BE2C (cell line): ENCODE data around the gene GJA9.
A peak's percentile ranks its signal among the peaks of the same experiment; 100 is the strongest.
"Not testable (repeated sequence)": the region's sequence is repeated elsewhere in the genome, so short reads cannot be mapped to it uniquely, and the experiment has no call there.

Experiments
- DNase-seq: peaks from one replicate; pipeline ENCODE4 v3.0.0-alpha.2; 2020
- H3K27me3 ChIP-seq: fragments of 250-450 bp; sonication (Bioruptor Pico); 2 replicates; pipeline ENCODE4 v1.5.1; 2020; ENCODE audit warnings: mild to moderate bottlenecking
- H3K36me3 ChIP-seq: fragments of 250-450 bp; sonication (Bioruptor Pico); 2 replicates; pipeline ENCODE4 v1.5.1; 2020; ENCODE audit warnings: mild to moderate bottlenecking
- H3K4me1 ChIP-seq: fragments of 250-450 bp; sonication (Bioruptor Pico); 2 replicates; pipeline ENCODE4 v1.5.1; 2020
- H3K4me3 ChIP-seq: 2 replicates; pipeline ENCODE4 v1.5.1; 2011; ENCODE audit warnings: low read depth, low read length
- H3K9me3 ChIP-seq: fragments of 250-450 bp; sonication (Bioruptor Pico); 2 replicates; pipeline ENCODE4 v1.5.1; 2020
- CTCF ChIP-seq: IDR thresholded peaks from 2 replicates; pipeline ENCODE4 v1.5.1; 2012; ENCODE audit warnings: mild to moderate bottlenecking, low read depth, low read length

GJA9 gene

GRCh38 chr1:38858833-38859560, 22.4 kb downstream of the GJA9 start:
- Histone ChIP-seq H3K4me1 (no peaks in the 10 kb centered on the region), H3K36me3 (no peaks in the 10 kb centered on the region)
- peak; percentile 12 for DNase-seq

GRCh38 chr1:38852780-38853179, 28.6 kb downstream of the GJA9 start:
- H3K36me3 ChIP-seq, result no peaks in the 10 kb centered on the region
- H3K9me3 ChIP-seq, result no peaks in the 10 kb centered on the region
- no peaks in the 10 kb centered on the region for H3K4me1 ChIP-seq
- no peak for DNase-seq
- no peak for TF ChIP-seq CTCF
- H3K4me3 ChIP-seq, result no peak overlapping the region
- H3K27me3 ChIP-seq, result no peaks in the 10 kb centered on the region

More at GRCh38 chr1:38858833-38859560, 22.4 kb downstream of the GJA9 start:
- no peak for TF ChIP-seq CTCF
- no peaks in the 10 kb centered on the region for H3K9me3 ChIP-seq
- peak overlapping the region; percentile 75 for H3K4me3 ChIP-seq
- H3K27me3 ChIP-seq, result no peaks in the 10 kb centered on the region

- DNase-seq, result no peak
- no peak for TF ChIP-seq CTCF
- Histone ChIP-seq H3K27me3 (no peaks in the 10 kb centered on the region), H3K36me3 (no peaks in the 10 kb centered on the region), H3K4me1 (no peaks in the 10 kb centered on the region), H3K9me3 (no peaks in the 10 kb centered on the region), H3K4me3 (no peak overlapping the region)
Observed at GRCh38 chr1:38848071-38848470, 33.3 kb downstream of the GJA9 start.

- no peaks in the 10 kb centered on the region for H3K9me3 ChIP-seq
- no peaks in the 10 kb centered on the region for H3K36me3 ChIP-seq
- no peak for TF ChIP-seq CTCF
- H3K4me1 ChIP-seq, result no peaks in the 10 kb centered on the region
- no peak overlapping the region for H3K4me3 ChIP-seq
- no peaks in the 10 kb centered on the region for H3K27me3 ChIP-seq
- DNase-seq, result no peak
Observed at GRCh38 chr1:38846210-38846609, 35.2 kb downstream of the GJA9 start.

- H3K9me3 ChIP-seq, H3K4me3 ChIP-seq, DNase-seq, H3K36me3 ChIP-seq, H3K4me1 ChIP-seq, H3K27me3 ChIP-seq: not testable (repeated sequence)
Observed at GRCh38 chr1:38845088-38845487, 36.3 kb downstream of the GJA9 start.

- Histone ChIP-seq H3K4me3 (no peak overlapping the region), H3K9me3 (no peaks in the 10 kb centered on the region), H3K36me3 (no peaks in the 10 kb centered on the region), H3K27me3 (no peaks in the 10 kb centered on the region), H3K4me1 (no peaks in the 10 kb centered on the region)
- no peak for TF ChIP-seq CTCF
- DNase-seq, result no peak
Observed at GRCh38 chr1:38840281-38840680, 41.1 kb downstream of the GJA9 start.
